ENCODE data around the gene RFX3. TPM values are rescaled to one million over a fixed set of nuclear protein-coding genes. Genes with fewer than 3 reads are reported as not detected.

Gene RFX3
- total RNA-seq, 1 donor from 2014 or later = 1.6 TPM

GRCh38 chr9:3239240-3239639 lies 286.6 kb downstream of the RFX3 start:
- TF ChIP-seq CTCF (conservative IDR thresholded peaks at IDR 0.05; ENCODE audit: low read depth, low read length) = no peak
- no peak for DNase-seq (ENCODE audit: low read depth)
- no peak overlapping the region for H3K4me3 ChIP-seq (ENCODE audit: low read depth, low read length)

GRCh38 chr9:3238236-3238635 lies 287.6 kb downstream of the RFX3 start:
- no peak for DNase-seq (ENCODE audit: low read depth)
- no peak overlapping the region for H3K4me3 ChIP-seq (ENCODE audit: low read depth, low read length)
- no peak for TF ChIP-seq CTCF (conservative IDR thresholded peaks at IDR 0.05; ENCODE audit: low read depth, low read length)

- H3K4me3 ChIP-seq (ENCODE audit: low read depth, low read length) = no peak overlapping the region
- DNase-seq (ENCODE audit: low read depth) = no peak
- TF ChIP-seq CTCF (conservative IDR thresholded peaks at IDR 0.05; ENCODE audit: low read depth, low read length) = no peak
Measured at GRCh38 chr9:3237121-3237520, 288.7 kb downstream of the RFX3 start.

GRCh38 chr9:3235497-3235896 lies 290.3 kb downstream of the RFX3 start:
- DNase-seq (ENCODE audit: low read depth) = no peak
- no peak for TF ChIP-seq CTCF (conservative IDR thresholded peaks at IDR 0.05; ENCODE audit: low read depth, low read length)
- no peak overlapping the region for H3K4me3 ChIP-seq (ENCODE audit: low read depth, low read length)

GRCh38 chr9:3224931-3225330 lies 300.9 kb downstream of the RFX3 start:
- TF ChIP-seq CTCF (conservative IDR thresholded peaks at IDR 0.05; ENCODE audit: low read depth, low read length) = no peak
- no peak for DNase-seq (ENCODE audit: low read depth)
- no peak overlapping the region for H3K4me3 ChIP-seq (ENCODE audit: low read depth, low read length)

GRCh38 chr9:3215658-3216057 lies 310.1 kb downstream of the RFX3 start:
- no peak for DNase-seq (ENCODE audit: low read depth)
- H3K4me3 ChIP-seq (ENCODE audit: low read depth, low read length) = no peak overlapping the region
- no peak for TF ChIP-seq CTCF (conservative IDR thresholded peaks at IDR 0.05; ENCODE audit: low read depth, low read length)

GRCh38 chr9:3214741-3215140 lies 311.1 kb downstream of the RFX3 start:
- TF ChIP-seq CTCF (conservative IDR thresholded peaks at IDR 0.05; ENCODE audit: low read depth, low read length) = no peak
- no peak for DNase-seq (ENCODE audit: low read depth)

More at GRCh38 chr9:3214741-3215140, 311.1 kb downstream of the RFX3 start:
- no peak overlapping the region for H3K4me3 ChIP-seq (ENCODE audit: low read depth, low read length)
